ENCODE measurements around the gene DISC1. TPM values are rescaled to one million over a fixed set of nuclear protein-coding genes. Genes with fewer than 3 reads are reported as not detected.
"Not testable (repeated sequence)": the region's sequence is repeated elsewhere in the genome, so short reads cannot be mapped to it uniquely, and the experiment has no call there.

The DISC1 gene
- total RNA-seq, 3 donors from 2014 or later = 4.8 to 11.3 (median 8.9) TPM

- ATAC-seq (no peak), DNase-seq (no peak)
- Histone ChIP-seq H3K4me1 (ENCODE audit: low read depth) (no peaks in the 10 kb centered on the region), H3K9me3 (no peaks in the 10 kb centered on the region), H3K36me3 (ENCODE audit: low read depth) (no peaks in the 10 kb centered on the region), H3K4me3 (no peak overlapping the region)
- TF ChIP-seq CTCF (IDR thresholded peaks at IDR 0.05) = no peak
- intact Hi-C loops (cut with DNase I, micrococcal nuclease) = no loop called here
These were observed 340.4 kb downstream of the DISC1 start for GRCh38 chr1:231966983-231967382.

GRCh38 chr1:231969076-231969475 is 342.5 kb downstream of the DISC1 start:
- Histone ChIP-seq H3K4me3 (no peak overlapping the region), H3K36me3 (ENCODE audit: low read depth) (no peaks in the 10 kb centered on the region), H3K4me1 (ENCODE audit: low read depth) (no peaks in the 10 kb centered on the region), H3K9me3 (no peaks in the 10 kb centered on the region)
- DNase-seq (no peak), ATAC-seq (no peak)
- intact Hi-C loops (cut with DNase I, micrococcal nuclease) = no loop called here
- TF ChIP-seq CTCF (IDR thresholded peaks at IDR 0.05) = no peak

GRCh38 chr1:231969761-231970160 is 343.2 kb downstream of the DISC1 start:
- H3K36me3 ChIP-seq (ENCODE audit: low read depth); H3K4me3 ChIP-seq; H3K4me1 ChIP-seq (ENCODE audit: low read depth); ATAC-seq; intact Hi-C loops (cut with DNase I, micrococcal nuclease); H3K9me3 ChIP-seq; DNase-seq: not testable (repeated sequence)

- peak in 1 of 3 donors; percentile 18 for DNase-seq
- Histone ChIP-seq H3K9me3 (no peaks in the 10 kb centered on the region), H3K4me3 (no peak overlapping the region), H3K36me3 (ENCODE audit: low read depth) (no peaks in the 10 kb centered on the region), H3K4me1 (ENCODE audit: low read depth) (no peaks in the 10 kb centered on the region)
- no peak for ATAC-seq
- TF ChIP-seq CTCF (IDR thresholded peaks at IDR 0.05) = no peak
- intact Hi-C loops (cut with DNase I, micrococcal nuclease) = no loop called here
These were observed 344.1 kb downstream of the DISC1 start for GRCh38 chr1:231970684-231971083.

GRCh38 chr1:231971397-231972110 is 345.0 kb downstream of the DISC1 start:
- H3K9me3 ChIP-seq = no peaks in the 10 kb centered on the region
- no peak for ATAC-seq
- intact Hi-C loops (cut with DNase I, micrococcal nuclease) = no loop called here

GRCh38 chr1:231972111-231972445 is 345.5 kb downstream of the DISC1 start:
- intact Hi-C loops (cut with DNase I, micrococcal nuclease) = no loop called here

More at GRCh38 chr1:231971397-231972110, 345.0 kb downstream of the DISC1 start:
- no peaks in the 10 kb centered on the region for H3K36me3 ChIP-seq (ENCODE audit: low read depth)
- no peak overlapping the region for H3K4me3 ChIP-seq
- no peak for TF ChIP-seq CTCF (IDR thresholded peaks at IDR 0.05)
- DNase-seq = no peak
- H3K4me1 ChIP-seq (ENCODE audit: low read depth) = no peaks in the 10 kb centered on the region

More at GRCh38 chr1:231972111-231972445, 345.5 kb downstream of the DISC1 start:
- no peak overlapping the region for H3K4me3 ChIP-seq
- H3K4me1 ChIP-seq (ENCODE audit: low read depth) = no peaks in the 10 kb centered on the region
- no peak for TF ChIP-seq CTCF (IDR thresholded peaks at IDR 0.05)
- no peaks in the 10 kb centered on the region for H3K36me3 ChIP-seq (ENCODE audit: low read depth)
- ATAC-seq = no peak
- H3K9me3 ChIP-seq = no peaks in the 10 kb centered on the region
- DNase-seq = no peak
